Posterior cingulate gyrus (tissue), 11 donors: ENCODE measurements around the gene CHMP1A.
"Not testable (repeated sequence)": the region's sequence is repeated elsewhere in the genome, so short reads cannot be mapped to it uniquely, and the experiment has no call there.

Source experiments
- DNase-seq, 10 donors: peaks; one replicate each; pipeline versions ENCODE4 v3.0.0 to v3.0.0-alpha.2; 2020 to 2021; ENCODE audit warnings: mixed read lengths in 3 of 10
- intact Hi-C: fragments of 100-400 bp; cut with DNase I; formaldehyde crosslinking; loops from one replicate; pipeline ENCODE4 v1.15.1; 2023

The CHMP1A gene

GRCh38 chr16:89657442-89658220 lies at the start of gene CHMP1A, which contains the start of gene SPATA33:
TSS of gene CHMP1A (minus strand) at chr16:89657708. CDS start at chr16:89657588, 120 bp downstream.
TSS of gene SPATA33 (plus strand) at chr16:89657836. CDS start at chr16:89657912, 76 bp downstream.
- intact Hi-C loops, result loop anchor here (5.0 kb wide), 1 partner anchor 415 kb away; no protein-coding TSS in a partner anchor

GRCh38 chr16:89706518-89707260 lies 49.2 kb upstream of the CHMP1A start:
- intact Hi-C loops, result loop anchor here (1.0 kb wide), 1 partner anchor 87 kb away; no protein-coding TSS in a partner anchor
- DNase-seq, result no peak

More at GRCh38 chr16:89657442-89658220, at the start of gene CHMP1A, which contains the start of gene SPATA33:
- peak; percentile 84 to 99 (median 92) for DNase-seq

- intact Hi-C loops, result no loop called here
These were observed 47.5 kb upstream of the CHMP1A start for GRCh38 chr16:89705006-89705405.

GRCh38 chr16:89704281-89704680 lies 46.8 kb upstream of the CHMP1A start:
- intact Hi-C loops, result no loop called here
- DNase-seq, result no peak

More at GRCh38 chr16:89705006-89705405, 47.5 kb upstream of the CHMP1A start:
- no peak for DNase-seq

- peak; percentile 63 to 99 (median 94) for DNase-seq
- intact Hi-C loops, result loop anchor here (2.0 kb wide), 2 partner anchors 15 to 159 kb away; partner anchors contain the start of gene CDK10
These were observed 44.2 kb upstream of the CHMP1A start, which contains the start of gene SPATA2L for GRCh38 chr16:89701425-89702406. TSS of gene SPATA2L (minus strand) at chr16:89701705. CDS start at chr16:89701232, 473 bp downstream.

- peak in 2 of 10 donors; percentile 38 to 78 for DNase-seq
- intact Hi-C loops, result loop anchor here (2.0 kb wide), 2 partner anchors 14 to 160 kb away; partner anchors contain the start of gene CDK10
These were observed 43.3 kb upstream of the CHMP1A start for GRCh38 chr16:89700649-89701424.

- intact Hi-C loops, result loop anchor here (2.0 kb wide), 2 partner anchors 13 to 161 kb away; partner anchors contain the start of gene CDK10
- peak; percentile 98 to 100 (median 100) for DNase-seq
These were observed 42.7 kb upstream of the CHMP1A start for GRCh38 chr16:89700100-89700648.

GRCh38 chr16:89699629-89700099 lies 42.2 kb upstream of the CHMP1A start:
- DNase-seq, result peak in 1 of 10 donors; percentile 80
- intact Hi-C loops, result loop anchor here (2.0 kb wide), 2 partner anchors 13 to 161 kb away; partner anchors contain the start of gene CDK10

- intact Hi-C loops, DNase-seq: not testable (repeated sequence)
These were observed 41.2 kb upstream of the CHMP1A start for GRCh38 chr16:89698717-89699116.

GRCh38 chr16:89697616-89698331 lies 40.3 kb upstream of the CHMP1A start:
- DNase-seq, result no peak
- intact Hi-C loops, result no loop called here

- intact Hi-C loops, result no loop called here
- peak in 1 of 10 donors; percentile 73 for DNase-seq
These were observed 39.7 kb upstream of the CHMP1A start for GRCh38 chr16:89697161-89697615.

GRCh38 chr16:89696670-89697128 lies 39.2 kb upstream of the CHMP1A start:
- intact Hi-C loops, result no loop called here
- DNase-seq, result peak in 1 of 10 donors; percentile 69

GRCh38 chr16:89695875-89696669 lies 38.6 kb upstream of the CHMP1A start:
- peak in 3 of 10 donors; percentile 72 to 83 (median 78) for DNase-seq
- intact Hi-C loops, result no loop called here

- intact Hi-C loops, result no loop called here
- DNase-seq, result peak in 4 of 10 donors; percentile 62 to 93 (median 85)
These were observed 37.8 kb upstream of the CHMP1A start for GRCh38 chr16:89695086-89695874.

GRCh38 chr16:89694784-89695085 lies 37.2 kb upstream of the CHMP1A start:
- intact Hi-C loops, result not testable (repeated sequence)
- DNase-seq, result peak in 1 of 10 donors; percentile 64
